Measurements from ENCODE around the gene NPHS1.

The NPHS1 gene

DNA sequence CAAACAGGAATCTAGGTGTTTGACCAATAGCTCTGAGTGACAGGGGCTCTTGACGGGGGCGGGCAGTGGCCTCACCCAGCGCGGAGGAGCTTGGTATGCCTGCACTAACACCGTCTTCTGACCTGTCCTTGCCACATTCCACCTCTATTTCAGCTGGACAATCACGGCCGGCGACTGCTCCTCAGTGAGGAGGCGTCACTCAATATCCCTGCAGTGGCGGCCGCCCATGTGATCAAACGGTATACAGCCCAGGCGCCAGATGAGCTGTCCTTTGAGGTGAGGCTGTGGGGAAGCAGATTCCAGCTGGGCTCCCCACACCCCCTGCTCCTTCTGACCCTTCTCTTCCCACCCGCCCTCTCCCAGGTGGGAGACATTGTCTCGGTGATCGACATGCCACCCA is 72.2 kb downstream of the NPHS1 start:
- no peaks in the 10 kb centered on the region; the same call in 1 of the 2 replicates for H3K36me3 ChIP-seq (ENCODE audit: insufficient read depth, low read length)
- no peak for DNase-seq (ENCODE audit: low read depth, low spot score)
- no peak overlapping the region for H3K9ac ChIP-seq (ENCODE audit: insufficient read length)
- no peak for TF ChIP-seq POLR2AphosphoS5 (IDR thresholded peaks at IDR 0.05; ENCODE audit: borderline replicate concordance, low read depth, low read length)
- TF ChIP-seq EZH2 (IDR thresholded peaks at IDR 0.05) = no peak
- no peak for TF ChIP-seq FOXP2 (optimal IDR thresholded peaks at IDR 0.05; ENCODE audit: control extremely low read depth, extremely low read length, insufficient read depth)
- H3K4me3 ChIP-seq = no peak overlapping the region
- no peaks in the 10 kb centered on the region for H3K9me3 ChIP-seq (ENCODE audit: low read depth, low read length)
- H3K27ac ChIP-seq = no peak overlapping the region

GRCh38 chr19:35779033-35779432 is 73.3 kb downstream of the NPHS1 start:
- H3K9me3 ChIP-seq (ENCODE audit: low read depth, low read length) = no peaks in the 10 kb centered on the region
- no peak overlapping the region for H3K4me3 ChIP-seq
- no peak overlapping the region for H3K27ac ChIP-seq
- TF ChIP-seq EZH2 (IDR thresholded peaks at IDR 0.05) = no peak
- TF ChIP-seq POLR2AphosphoS5 (IDR thresholded peaks at IDR 0.05; ENCODE audit: borderline replicate concordance, low read depth, low read length) = no peak
- TF ChIP-seq FOXP2 (optimal IDR thresholded peaks at IDR 0.05; ENCODE audit: control extremely low read depth, extremely low read length, insufficient read depth) = no peak
- no peak for DNase-seq (ENCODE audit: low read depth, low spot score)
- H3K9ac ChIP-seq (ENCODE audit: insufficient read length) = no peak overlapping the region
- no peaks in the 10 kb centered on the region; the same call in 1 of the 2 replicates for H3K36me3 ChIP-seq (ENCODE audit: insufficient read depth, low read length)

DNA sequence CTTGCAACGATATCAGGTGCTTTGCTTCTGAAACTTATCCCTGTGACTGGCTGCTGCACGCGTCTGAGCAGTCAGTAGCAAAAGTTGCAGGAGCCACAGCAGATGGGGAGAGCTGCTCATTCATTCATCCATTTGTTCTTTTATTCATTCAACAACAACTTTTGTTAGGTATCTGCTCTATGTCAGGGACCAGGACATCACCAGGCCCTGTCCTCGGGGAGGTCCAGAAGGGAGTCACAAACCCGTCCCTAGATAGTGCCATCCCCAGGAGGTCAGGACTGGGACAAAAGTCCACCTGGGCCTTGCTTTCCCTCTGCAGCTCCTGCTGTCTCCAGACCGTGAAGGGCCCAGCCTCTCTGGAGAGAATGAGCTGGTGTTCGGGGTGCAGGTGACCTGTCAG is 74.3 kb downstream of the NPHS1 start:
- H3K4me3 ChIP-seq = no peak overlapping the region
- H3K36me3 ChIP-seq (ENCODE audit: insufficient read depth, low read length) = no peaks in the 10 kb centered on the region; the same call in 1 of the 2 replicates
- no peak overlapping the region for H3K27ac ChIP-seq
- DNase-seq (ENCODE audit: low read depth, low spot score) = no peak
- H3K9me3 ChIP-seq (ENCODE audit: low read depth, low read length) = no peaks in the 10 kb centered on the region
- TF ChIP-seq POLR2AphosphoS5 (IDR thresholded peaks at IDR 0.05; ENCODE audit: borderline replicate concordance, low read depth, low read length) (no peak), FOXP2 (optimal IDR thresholded peaks at IDR 0.05; ENCODE audit: control extremely low read depth, extremely low read length, insufficient read depth) (no peak), EZH2 (IDR thresholded peaks at IDR 0.05) (no peak)
- no peak overlapping the region for H3K9ac ChIP-seq (ENCODE audit: insufficient read length)

GRCh38 chr19:35777086-35777841 is 75.0 kb downstream of the NPHS1 start:
- no peaks in the 10 kb centered on the region; the same call in 1 of the 2 replicates for H3K36me3 ChIP-seq (ENCODE audit: insufficient read depth, low read length)
- no peak for DNase-seq (ENCODE audit: low read depth, low spot score)
- H3K9me3 ChIP-seq (ENCODE audit: low read depth, low read length) = no peaks in the 10 kb centered on the region
- H3K4me3 ChIP-seq = no peak overlapping the region
- no peak overlapping the region for H3K27ac ChIP-seq
- TF ChIP-seq POLR2AphosphoS5 (IDR thresholded peaks at IDR 0.05; ENCODE audit: borderline replicate concordance, low read depth, low read length) (no peak), FOXP2 (optimal IDR thresholded peaks at IDR 0.05; ENCODE audit: control extremely low read depth, extremely low read length, insufficient read depth) (no peak), EZH2 (IDR thresholded peaks at IDR 0.05) (no peak)
- H3K9ac ChIP-seq (ENCODE audit: insufficient read length) = no peak overlapping the region

GRCh38 chr19:35776102-35776788 is 76.1 kb downstream of the NPHS1 start:
- Histone ChIP-seq H3K27ac (no peak overlapping the region), H3K9ac (ENCODE audit: insufficient read length) (peak overlapping the region; percentile 45), H3K4me3 (peak overlapping the region; percentile 85), H3K36me3 (ENCODE audit: insufficient read depth, low read length) (no peaks in the 10 kb centered on the region; the same call in 1 of the 2 replicates), H3K9me3 (ENCODE audit: low read depth, low read length) (no peaks in the 10 kb centered on the region)
- TF ChIP-seq POLR2AphosphoS5 (IDR thresholded peaks at IDR 0.05; ENCODE audit: borderline replicate concordance, low read depth, low read length) (no peak), EZH2 (IDR thresholded peaks at IDR 0.05) (no peak), FOXP2 (optimal IDR thresholded peaks at IDR 0.05; ENCODE audit: control extremely low read depth, extremely low read length, insufficient read depth) (no peak)
- DNase-seq (ENCODE audit: low read depth, low spot score) = no peak

Measured in SK-N-MC (cell line).